K562 (cell line): ENCODE data around the gene FXYD1. TPM values are rescaled to one million over a fixed set of nuclear protein-coding genes. Genes with fewer than 3 reads are reported as not detected.

Source experiments
- ARID3A ChIP-seq: IDR thresholded peaks from 2 replicates; pipeline ENCODE4 v1.6.1; 2012; ENCODE audit warnings: low read depth, low read length, improper control_type of control experiment, borderline replicate concordance
- CBFA2T3 ChIP-seq: fragments of 450-650 bp; IDR thresholded peaks from 2 replicates; pipeline ENCODE4 v1.6.1; 2017
- CLOCK ChIP-seq: fragments of 250-450 bp; sonication (Bioruptor Pico); IDR thresholded peaks from 2 replicates; pipeline ENCODE4 v1.4.0; 2020; ENCODE audit warnings: mild to moderate bottlenecking, moderate library complexity, borderline replicate concordance
- E2F5 ChIP-seq: sonication (generic); formaldehyde crosslinking; IDR thresholded peaks from 2 replicates; pipeline ENCODE4 v1.8.0; 2022; ENCODE audit warnings: mild to moderate bottlenecking, missing genetic modification reagents
- ESRRB ChIP-seq: fragments of 250-450 bp; sonication (Bioruptor Pico); IDR thresholded peaks from 2 replicates; pipeline ENCODE4 v1.5.0; 2020; ENCODE audit warnings: mild to moderate bottlenecking, moderate library complexity, borderline replicate concordance
- FOXJ3 ChIP-seq: sonication (generic); formaldehyde crosslinking; IDR thresholded peaks from 2 replicates; pipeline ENCODE4 v1.4.0; 2020; ENCODE audit warnings: mild to moderate bottlenecking, missing genetic modification reagents
- FOXK2 ChIP-seq, 2 experiments: fragments of 450-650 bp; IDR thresholded peaks in 1 of 2; conservative IDR thresholded peaks in 1 of 2; 2 replicates each; pipeline ENCODE4 v1.6.1; 2016; ENCODE audit warnings: low read depth in 2 of 2, mild to moderate bottlenecking in 1 of 2
- HIVEP1 ChIP-seq: fragments of 250-450 bp; sonication (Bioruptor Pico); IDR thresholded peaks from 2 replicates; pipeline ENCODE4 v1.4.0; 2020; ENCODE audit warnings: mild to moderate bottlenecking
- HLTF ChIP-seq: fragments of 450-650 bp; IDR thresholded peaks from 2 replicates; pipeline ENCODE4 v1.6.1; 2016
- LCOR ChIP-seq: sonication (generic); formaldehyde crosslinking; IDR thresholded peaks from 2 replicates; pipeline ENCODE4 v1.8.0; 2022; ENCODE audit warnings: mild to moderate bottlenecking, missing genetic modification reagents
- RBM34 ChIP-seq: fragments of 200-400 bp; formaldehyde crosslinking; IDR thresholded peaks from 2 replicates; pipeline ENCODE4 v1.6.1; 2018; ENCODE audit warnings: low read length, borderline replicate concordance; ENCODE audit not compliant: insufficient read depth
- RERE ChIP-seq: sonication (generic); formaldehyde crosslinking; IDR thresholded peaks from 2 replicates; pipeline ENCODE4 v1.8.0; 2023; ENCODE audit warnings: missing genetic modification reagents, mild to moderate bottlenecking, borderline replicate concordance
- SMARCA4 ChIP-seq: fragments of 450-650 bp; IDR thresholded peaks from 2 replicates; pipeline ENCODE4 v1.6.1; 2016
- ZNF165 ChIP-seq: fragments of 250-450 bp; sonication (Bioruptor Pico); IDR thresholded peaks from 2 replicates; pipeline ENCODE4 v1.4.0; 2020; ENCODE audit warnings: borderline replicate concordance
- polyA plus RNA-seq, 8 experiments: library from polyadenylated mRNA; depleted of rRNA in 4 of 8; stranded (reverse) in 5 of 8; unstranded in 3 of 8; fragments of >200 nt; fragmentation: Nextera tagmentation in 2 of 8; fragmentation: Illumina TruSeq in 1 of 8; extraction: Ambion mirVana in 2 of 8; extraction: Trizol in 1 of 8; gene quantifications; 2 replicates each; pipeline versions ENCODE4 v1.2.1 to v1.2.3, GENCODE V29; 2011 to 2014; ENCODE audit warnings: inconsistent platforms in 1 of 8, missing spikeins in 1 of 8
- total RNA-seq, 7 experiments: library from RNA; depleted of rRNA in 6 of 7; stranded (reverse); fragments of >200 nt in 6 of 7; fragmentation: Illumina TruSeq in 2 of 7; extraction: Trizol in 2 of 7; gene quantifications; 2 replicates each; pipeline versions ENCODE4 v1.2.1 to v1.2.3, GENCODE V29; 2011 to 2021; ENCODE audit warnings: low replicate concordance in 1 of 7

The FXYD1 gene
- total and polyA plus RNA-seq, 9 of the 15 experiments (the other 6 are each of a cell fraction or from before 2014, with no cell fraction given) = 0.40 to 3.2 (median 1.8) TPM; not detected in 3

- TF ChIP-seq E2F5 (CRISPR knock-in tag) (no peak), CLOCK (CRISPR knock-in tag) (no peak), FOXK2 (conservative IDR thresholded peaks at IDR 0.05 in 1 of 2, IDR thresholded peaks at IDR 0.05 in 1 of 2; ENCODE audit: low read depth in 2 of 2) (no peak), ESRRB (CRISPR knock-in tag) (no peak), HLTF (no peak), SMARCA4 (no peak), RBM34 (no peak), CBFA2T3 (peak; percentile 88), LCOR (no peak), RERE (CRISPR knock-in tag) (no peak), HIVEP1 (CRISPR knock-in tag) (no peak), FOXJ3 (CRISPR knock-in tag) (no peak), ZNF165 (CRISPR knock-in tag) (no peak), ARID3A (no peak)
Measured at GRCh38 chr19:35116072-35116801, 22.4 kb upstream of the FXYD1 start (continued).
